SU-DHL-6 (cell line): ENCODE results near the gene ZNF333.

Experiments
- EZH2phosphoT487 ChIP-seq: fragments of 200-600 bp; sonication (generic), shearing (Covaris generic); conservative IDR thresholded peaks from 2 replicates; pipeline ENCODE4 v1.6.1; 2018; ENCODE audit warnings: mild to moderate bottlenecking, antibody characterized with exemption, low read length, moderate library complexity, mixed read lengths
- TF ChIP-seq, protein P1 (sequence below): fragments of 200-600 bp; sonication (generic); IDR thresholded peaks from one replicate; pipeline ENCODE4 v1.5.1; 2017; ENCODE audit warnings: antibody characterized with exemption, mild to moderate bottlenecking, low read length, moderate library complexity; ENCODE audit not compliant: insufficient read depth, poor library complexity, severe bottlenecking

DNA sequence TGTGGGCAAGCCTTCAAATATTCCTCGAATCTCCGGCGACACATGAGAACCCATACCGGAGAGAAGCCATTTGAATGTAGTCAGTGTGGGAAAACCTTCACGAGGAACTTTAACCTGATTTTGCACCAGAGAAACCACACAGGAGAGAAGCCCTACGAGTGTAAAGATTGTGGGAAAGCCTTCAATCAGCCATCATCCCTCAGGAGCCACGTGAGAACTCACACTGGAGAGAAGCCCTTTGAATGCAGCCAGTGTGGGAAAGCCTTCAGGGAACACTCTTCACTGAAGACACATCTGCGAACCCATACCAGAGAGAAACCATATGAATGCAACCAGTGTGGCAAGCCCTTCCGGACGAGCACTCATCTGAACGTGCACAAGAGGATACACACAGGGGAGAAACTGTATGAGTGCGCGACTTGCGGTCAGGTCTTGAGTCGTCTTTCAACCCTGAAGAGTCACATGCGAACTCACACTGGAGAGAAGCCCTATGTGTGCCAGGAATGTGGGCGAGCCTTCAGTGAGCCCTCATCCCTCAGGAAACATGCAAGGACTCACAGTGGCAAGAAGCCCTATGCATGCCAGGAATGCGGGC lies 28.8 kb downstream of the ZNF333 start:
- TF ChIP-seq, protein P1, sequence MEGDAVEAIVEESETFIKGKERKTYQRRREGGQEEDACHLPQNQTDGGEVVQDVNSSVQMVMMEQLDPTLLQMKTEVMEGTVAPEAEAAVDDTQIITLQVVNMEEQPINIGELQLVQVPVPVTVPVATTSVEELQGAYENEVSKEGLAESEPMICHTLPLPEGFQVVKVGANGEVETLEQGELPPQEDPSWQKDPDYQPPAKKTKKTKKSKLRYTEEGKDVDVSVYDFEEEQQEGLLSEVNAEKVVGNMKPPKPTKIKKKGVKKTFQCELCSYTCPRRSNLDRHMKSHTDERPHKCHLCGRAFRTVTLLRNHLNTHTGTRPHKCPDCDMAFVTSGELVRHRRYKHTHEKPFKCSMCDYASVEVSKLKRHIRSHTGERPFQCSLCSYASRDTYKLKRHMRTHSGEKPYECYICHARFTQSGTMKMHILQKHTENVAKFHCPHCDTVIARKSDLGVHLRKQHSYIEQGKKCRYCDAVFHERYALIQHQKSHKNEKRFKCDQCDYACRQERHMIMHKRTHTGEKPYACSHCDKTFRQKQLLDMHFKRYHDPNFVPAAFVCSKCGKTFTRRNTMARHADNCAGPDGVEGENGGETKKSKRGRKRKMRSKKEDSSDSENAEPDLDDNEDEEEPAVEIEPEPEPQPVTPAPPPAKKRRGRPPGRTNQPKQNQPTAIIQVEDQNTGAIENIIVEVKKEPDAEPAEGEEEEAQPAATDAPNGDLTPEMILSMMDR = no peak
- no peak for TF ChIP-seq EZH2phosphoT487
